ENCODE results near the gene CYP46A1. TPM values are rescaled to one million over a fixed set of nuclear protein-coding genes. Genes with fewer than 3 reads are reported as not detected.
"Not testable (repeated sequence)": the region's sequence is repeated elsewhere in the genome, so short reads cannot be mapped to it uniquely, and the experiment has no call there.

Gene CYP46A1
- total RNA-seq, 3 donors from 2014 or later: 0.08 to 0.32 (median 0.14) TPM

DNA sequence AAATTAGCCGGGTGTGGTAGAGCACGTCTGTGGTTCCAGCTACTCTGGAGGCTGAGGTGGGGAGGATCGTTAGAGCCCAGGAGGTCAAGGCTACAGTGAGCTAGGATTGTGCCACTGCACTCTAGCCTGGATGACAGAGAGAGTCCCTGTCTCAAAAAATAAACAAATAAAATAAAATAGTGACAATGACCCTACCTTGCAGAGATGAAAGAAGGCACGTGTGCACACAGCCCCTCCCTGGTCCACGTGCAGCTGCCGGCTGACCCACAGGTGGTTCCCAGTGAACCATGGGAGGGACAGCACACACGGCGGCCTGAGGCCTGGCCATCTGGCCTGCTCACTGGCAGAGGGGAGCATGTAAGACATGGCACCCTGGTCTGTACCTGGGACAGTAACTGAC is 34.5 kb upstream of the CYP46A1 start:
- Mint-ChIP-seq H3K4me1 (ENCODE audit: low read depth) (no peaks in the 10 kb centered on the region), H3K9me3 (no peaks in the 10 kb centered on the region), H3K27me3 (ENCODE audit: low read depth) (peaks cover 44% of the 10 kb centered on the region), H3K4me3 (no peak overlapping the region), H3K36me3 (ENCODE audit: insufficient read depth) (no peaks in the 10 kb centered on the region)
- DNase-seq (no peak), ATAC-seq (no peak)

DNA sequence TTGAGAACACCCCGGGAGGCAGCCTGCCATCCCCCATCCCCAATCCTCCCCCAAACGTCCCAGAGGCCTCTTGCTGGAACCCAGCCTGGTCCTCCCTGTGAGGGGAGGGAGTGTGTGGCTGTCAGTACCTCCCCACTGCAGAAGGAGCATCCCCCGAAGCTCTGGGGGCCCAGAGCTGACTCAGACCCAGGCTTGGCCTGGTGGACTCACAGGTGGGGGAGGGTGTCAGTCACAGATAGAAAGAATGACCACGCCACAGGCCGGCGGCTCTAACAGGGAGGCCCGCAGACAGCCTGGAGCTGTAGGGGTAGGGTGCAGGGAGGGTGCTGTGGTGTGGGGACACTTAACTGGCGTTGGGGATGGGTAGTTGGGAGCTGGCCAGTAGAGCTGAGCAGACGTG is 33.9 kb upstream of the CYP46A1 start:
- Mint-ChIP-seq H3K27me3 (ENCODE audit: low read depth) (peaks cover 47% of the 10 kb centered on the region), H3K36me3 (ENCODE audit: insufficient read depth) (no peaks in the 10 kb centered on the region)

DNA sequence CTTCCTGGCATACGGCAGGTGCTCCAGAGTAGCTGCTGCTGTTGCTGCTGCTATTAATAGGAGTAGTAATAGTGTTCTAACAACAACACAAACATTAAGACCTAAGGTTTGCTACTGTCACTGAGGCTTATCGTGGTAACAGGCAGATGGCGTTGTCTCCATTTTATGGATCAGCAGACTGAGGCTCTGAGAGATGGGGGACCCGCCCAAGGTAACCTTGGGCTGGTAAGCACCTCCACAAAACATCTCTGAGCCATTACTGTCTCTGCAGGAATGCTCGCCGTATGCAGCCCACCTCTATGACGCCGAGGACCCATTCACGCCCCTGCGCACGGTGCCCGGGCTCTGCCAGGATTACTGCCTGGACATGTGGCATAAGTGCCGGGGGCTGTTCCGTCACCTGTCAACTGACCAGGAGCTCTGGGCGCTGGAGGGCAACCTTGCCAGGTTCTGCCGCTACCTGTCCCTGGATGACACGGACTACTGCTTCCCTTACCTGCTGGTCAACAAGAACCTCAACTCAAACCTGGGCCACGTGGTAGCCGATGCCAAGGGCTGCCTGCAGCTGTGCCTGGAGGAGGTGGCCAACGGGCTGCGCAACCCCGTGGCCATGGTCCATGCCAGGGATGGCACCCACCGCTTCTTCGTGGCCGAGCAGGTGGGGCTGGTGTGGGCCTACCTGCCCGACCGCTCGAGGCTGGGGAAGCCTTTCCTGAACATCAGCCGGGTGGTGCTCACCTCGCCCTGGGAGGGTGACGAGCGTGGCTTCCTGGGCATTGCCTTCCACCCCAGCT is 31.9 kb upstream of the CYP46A1 start:
- Mint-ChIP-seq H3K36me3 (ENCODE audit: insufficient read depth) (no peaks in the 10 kb centered on the region), H3K4me3 (no peak overlapping the region), H3K9me3 (no peaks in the 10 kb centered on the region), H3K4me1 (ENCODE audit: low read depth) (no peaks in the 10 kb centered on the region), H3K27me3 (ENCODE audit: low read depth) (peaks cover 39% of the 10 kb centered on the region)
- ATAC-seq (no peak), DNase-seq (no peak)

More for the DNA sequence above, 33.9 kb upstream of the CYP46A1 start:
- ATAC-seq: no peak
- Mint-ChIP-seq H3K4me1 (ENCODE audit: low read depth) (no peaks in the 10 kb centered on the region), H3K9me3 (no peaks in the 10 kb centered on the region), H3K4me3 (no peak overlapping the region)
- DNase-seq: no peak

DNA sequence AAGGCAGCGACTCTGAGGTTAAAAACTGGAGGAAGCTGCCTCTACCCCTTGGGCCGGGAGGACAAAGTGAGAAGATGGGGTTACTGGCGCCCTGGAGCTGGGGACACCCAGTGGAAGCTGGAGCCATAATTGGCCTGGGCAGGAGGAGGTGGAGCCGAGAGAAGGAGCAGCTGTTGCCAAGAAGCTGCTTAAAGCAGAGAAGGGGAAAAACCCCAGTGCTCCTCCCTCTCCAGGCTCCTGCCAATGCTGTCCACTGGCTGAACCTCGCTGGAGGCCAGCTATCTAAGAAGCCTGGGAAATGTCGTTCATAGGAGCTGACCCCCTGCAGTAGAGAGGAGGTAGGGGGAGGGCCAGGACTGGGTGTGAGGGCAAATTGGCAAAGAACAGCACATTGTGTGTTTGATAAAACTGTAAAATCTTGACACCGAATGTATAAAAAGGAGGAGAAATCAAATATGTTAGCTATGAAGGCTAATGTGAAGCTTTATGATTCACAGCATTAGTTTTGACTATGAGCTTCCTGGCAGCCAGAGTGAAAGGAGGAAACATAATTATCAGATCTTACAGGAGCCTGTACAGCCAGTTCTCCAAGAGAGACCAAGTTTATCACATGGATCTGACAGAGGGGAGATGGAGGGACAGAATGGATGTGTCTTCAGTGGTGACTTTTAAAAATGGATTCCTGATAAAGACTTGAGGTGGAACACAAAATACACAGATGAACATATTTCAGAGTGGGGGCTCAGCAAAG is 29.7 kb upstream of the CYP46A1 start:
- Mint-ChIP-seq H3K27me3 (ENCODE audit: low read depth) (peaks cover 52% of the 10 kb centered on the region), H3K9me3 (no peaks in the 10 kb centered on the region), H3K36me3 (ENCODE audit: insufficient read depth) (no peaks in the 10 kb centered on the region), H3K4me3 (no peak overlapping the region), H3K4me1 (ENCODE audit: low read depth) (no peaks in the 10 kb centered on the region)
- ATAC-seq: no peak
- no peak for DNase-seq

DNA sequence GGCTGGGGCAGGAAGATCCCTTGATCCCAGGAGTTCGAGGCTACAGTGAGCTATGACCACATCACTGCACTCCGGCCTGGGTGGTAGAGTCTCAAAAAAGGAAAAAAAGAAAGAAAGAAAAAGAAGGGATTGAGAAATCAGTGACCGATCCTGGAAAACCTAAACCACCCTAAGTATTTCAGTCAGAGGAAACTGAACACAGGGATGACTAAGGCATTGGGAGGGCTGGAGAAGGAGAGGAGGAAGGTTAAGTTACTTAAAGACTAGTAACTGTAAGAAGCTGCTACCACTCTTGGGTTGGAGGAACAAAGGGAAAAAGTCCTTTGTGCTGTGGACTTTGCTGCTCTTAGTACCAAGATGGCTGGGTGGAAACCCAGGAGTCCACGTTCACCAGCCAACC is 28.6 kb upstream of the CYP46A1 start:
- H3K4me1 Mint-ChIP-seq (ENCODE audit: low read depth): peaks cover 3% of the 10 kb centered on the region
- H3K9me3 Mint-ChIP-seq: no peaks in the 10 kb centered on the region
- no peaks in the 10 kb centered on the region for H3K36me3 Mint-ChIP-seq (ENCODE audit: insufficient read depth)
- peaks cover 55% of the 10 kb centered on the region for H3K27me3 Mint-ChIP-seq (ENCODE audit: low read depth)
- H3K4me3 Mint-ChIP-seq: no peak overlapping the region
- ATAC-seq (no peak), DNase-seq (no peak)

DNA sequence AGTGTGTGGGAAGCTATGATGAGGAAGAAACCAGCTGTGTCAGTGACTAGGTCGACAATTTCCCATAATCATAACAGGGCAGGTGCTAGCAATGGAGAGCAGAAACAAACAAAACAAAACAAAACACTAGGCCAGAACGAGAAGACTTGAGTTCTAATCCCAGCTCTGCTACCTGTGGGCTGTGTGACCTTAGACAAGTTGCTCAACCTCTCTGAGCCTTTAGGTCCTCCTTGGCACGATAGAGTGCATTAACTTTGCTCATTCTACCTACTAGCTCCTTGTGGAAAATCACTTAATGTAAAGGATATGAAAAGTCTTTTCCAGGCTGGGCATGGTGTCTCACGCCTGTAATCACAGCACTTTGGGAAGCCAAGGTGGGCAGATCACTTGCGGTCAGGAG is 27.9 kb upstream of the CYP46A1 start:
- no peak for DNase-seq
- Mint-ChIP-seq H3K4me1 (ENCODE audit: low read depth) (peaks cover 3% of the 10 kb centered on the region), H3K36me3 (ENCODE audit: insufficient read depth) (no peaks in the 10 kb centered on the region), H3K9me3 (no peaks in the 10 kb centered on the region), H3K4me3 (no peak overlapping the region), H3K27me3 (ENCODE audit: low read depth) (peaks cover 55% of the 10 kb centered on the region)
- no peak for ATAC-seq

DNA sequence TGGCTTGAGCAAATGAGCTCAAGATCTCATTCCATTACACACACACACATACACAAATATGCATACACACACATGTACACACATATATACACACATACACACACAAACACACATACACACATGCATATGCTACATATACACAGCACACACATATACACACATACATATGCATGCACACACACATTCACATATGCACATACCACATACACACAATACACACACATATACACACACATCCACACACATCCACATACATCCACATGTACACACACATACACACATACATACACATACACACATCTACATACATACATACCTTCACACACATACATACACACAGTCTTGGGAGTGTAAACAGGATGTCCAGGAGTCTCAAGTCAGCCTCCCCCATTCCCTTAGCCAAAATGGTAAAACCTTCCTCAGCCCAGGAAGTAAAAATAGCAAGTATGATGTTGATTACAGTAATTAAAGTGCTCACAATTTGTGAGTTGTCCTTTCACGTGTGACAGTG is 26.4 kb upstream of the CYP46A1 start:
- Mint-ChIP-seq H3K4me1 (ENCODE audit: low read depth) (peaks cover 3% of the 10 kb centered on the region), H3K27me3 (ENCODE audit: low read depth) (peaks cover 56% of the 10 kb centered on the region), H3K36me3 (ENCODE audit: insufficient read depth) (no peaks in the 10 kb centered on the region), H3K9me3 (no peaks in the 10 kb centered on the region), H3K4me3 (no peak overlapping the region)
- ATAC-seq: no peak
- DNase-seq: no peak

DNA sequence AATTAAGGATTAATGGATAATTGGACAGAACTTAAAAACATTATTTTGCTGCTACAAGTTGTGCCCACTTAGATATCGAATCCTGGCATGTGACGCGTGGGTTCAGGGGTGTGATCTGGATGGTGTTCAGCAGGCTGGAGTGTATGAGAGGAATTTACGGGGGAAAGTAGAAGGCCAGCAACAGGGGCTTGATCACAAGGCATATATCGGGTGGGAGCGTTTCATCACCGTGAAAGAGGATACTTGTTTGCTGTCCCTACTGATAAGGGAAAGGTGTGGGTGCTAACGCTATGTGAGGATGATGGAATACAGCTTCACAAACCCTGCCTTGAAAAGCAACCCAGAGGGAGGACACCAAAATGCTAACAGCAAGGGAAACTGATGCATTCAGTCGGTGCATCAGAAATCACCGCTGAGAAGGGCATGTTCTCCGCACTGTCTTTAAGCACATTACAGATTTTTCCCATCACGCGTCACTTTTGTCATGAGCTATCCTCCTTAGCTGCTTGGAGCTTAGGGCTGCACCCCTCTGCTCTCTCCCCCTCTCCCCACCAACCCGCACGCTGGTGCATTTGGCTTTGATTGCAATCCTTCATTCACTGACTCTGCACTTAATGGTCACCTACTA is 25.8 kb upstream of the CYP46A1 start:
- Mint-ChIP-seq H3K4me1 (ENCODE audit: low read depth) (peaks cover 3% of the 10 kb centered on the region), H3K4me3 (no peak overlapping the region), H3K36me3 (ENCODE audit: insufficient read depth) (no peaks in the 10 kb centered on the region), H3K27me3 (ENCODE audit: low read depth) (peaks cover 61% of the 10 kb centered on the region), H3K9me3 (no peaks in the 10 kb centered on the region)
- ATAC-seq: no peak
- DNase-seq: no peak

DNA sequence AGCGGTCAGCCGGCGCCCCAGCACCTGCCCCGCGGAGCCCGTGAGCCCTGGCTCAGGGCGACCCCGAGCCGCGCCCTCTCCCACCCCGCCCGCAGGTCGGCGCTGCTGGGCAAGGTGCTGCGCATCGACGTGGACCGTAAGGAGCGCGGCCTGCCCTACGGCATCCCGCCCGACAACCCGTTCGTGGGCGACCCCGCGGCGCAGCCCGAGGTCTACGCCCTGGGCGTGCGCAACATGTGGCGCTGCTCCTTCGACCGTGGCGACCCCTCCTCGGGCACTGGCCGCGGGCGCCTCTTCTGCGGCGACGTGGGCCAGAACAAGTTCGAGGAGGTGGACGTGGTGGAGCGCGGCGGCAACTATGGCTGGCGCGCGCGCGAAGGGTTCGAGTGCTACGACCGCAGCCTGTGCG is 24.8 kb upstream of the CYP46A1 start:
- H3K36me3 Mint-ChIP-seq (ENCODE audit: insufficient read depth): no peaks in the 10 kb centered on the region
- H3K9me3 Mint-ChIP-seq: no peaks in the 10 kb centered on the region
- peak; percentile 27 to 46 for ATAC-seq
- H3K4me1 Mint-ChIP-seq (ENCODE audit: low read depth): peaks cover 3% of the 10 kb centered on the region
- DNase-seq: no peak
- no peak overlapping the region for H3K4me3 Mint-ChIP-seq
- peaks cover 57% of the 10 kb centered on the region for H3K27me3 Mint-ChIP-seq (ENCODE audit: low read depth)

DNA sequence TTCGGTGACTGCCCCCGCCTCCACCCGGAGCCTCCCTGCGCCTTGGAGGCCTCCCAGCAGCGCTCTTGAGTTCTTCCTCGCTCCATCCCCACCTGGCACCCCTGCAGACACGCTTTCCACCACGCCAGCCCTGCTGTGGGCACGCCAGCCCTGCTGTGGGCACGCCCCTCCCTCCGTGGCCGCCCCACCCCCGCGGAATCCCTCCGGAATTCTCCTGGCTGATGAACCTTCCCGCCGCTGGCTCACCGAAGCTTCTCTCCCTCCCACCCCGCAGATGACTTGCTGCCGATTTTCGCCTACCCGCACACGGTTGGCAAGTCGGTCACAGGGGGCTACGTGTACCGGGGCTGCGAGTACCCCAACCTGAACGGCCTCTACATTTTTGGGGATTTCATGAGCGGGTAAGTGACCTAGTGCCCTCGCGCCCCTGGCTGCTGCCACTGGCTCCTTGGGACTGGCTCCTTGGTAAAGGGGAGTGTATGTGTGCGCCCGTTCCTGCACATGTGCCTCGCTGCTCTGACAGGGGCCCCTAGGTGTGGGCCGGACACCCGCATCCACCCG is 24.0 kb upstream of the CYP46A1 start:
- peaks cover 51% of the 10 kb centered on the region for H3K27me3 Mint-ChIP-seq (ENCODE audit: low read depth)
- H3K4me1 Mint-ChIP-seq (ENCODE audit: low read depth): peaks cover 3% of the 10 kb centered on the region
- ATAC-seq: no peak
- H3K9me3 Mint-ChIP-seq: no peaks in the 10 kb centered on the region
- DNase-seq: no peak
- no peaks in the 10 kb centered on the region for H3K36me3 Mint-ChIP-seq (ENCODE audit: insufficient read depth)
- no peak overlapping the region for H3K4me3 Mint-ChIP-seq

DNA sequence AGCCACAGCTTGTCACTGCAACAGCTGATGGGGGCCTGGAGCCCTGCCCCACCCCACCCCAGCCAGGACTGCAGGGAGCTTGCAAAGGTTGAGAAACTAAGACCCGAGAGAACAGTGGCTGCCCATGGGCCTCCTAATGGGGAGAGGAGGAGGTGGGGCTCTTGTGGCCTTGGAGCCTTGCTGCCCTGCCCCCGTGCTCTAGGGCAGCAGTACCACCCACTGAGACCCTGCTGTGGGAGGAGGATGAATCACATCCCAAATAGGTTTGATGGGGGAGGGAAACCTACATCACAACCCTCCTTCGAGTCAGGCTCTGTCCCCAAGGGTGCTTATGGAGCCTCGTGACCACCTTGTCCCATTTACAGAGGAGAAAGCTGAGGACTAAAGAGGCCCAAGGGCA is 23.3 kb upstream of the CYP46A1 start:
- DNase-seq: no peak
- Mint-ChIP-seq H3K27me3 (ENCODE audit: low read depth) (peaks cover 50% of the 10 kb centered on the region), H3K4me1 (ENCODE audit: low read depth) (peaks cover 3% of the 10 kb centered on the region)

DNA sequence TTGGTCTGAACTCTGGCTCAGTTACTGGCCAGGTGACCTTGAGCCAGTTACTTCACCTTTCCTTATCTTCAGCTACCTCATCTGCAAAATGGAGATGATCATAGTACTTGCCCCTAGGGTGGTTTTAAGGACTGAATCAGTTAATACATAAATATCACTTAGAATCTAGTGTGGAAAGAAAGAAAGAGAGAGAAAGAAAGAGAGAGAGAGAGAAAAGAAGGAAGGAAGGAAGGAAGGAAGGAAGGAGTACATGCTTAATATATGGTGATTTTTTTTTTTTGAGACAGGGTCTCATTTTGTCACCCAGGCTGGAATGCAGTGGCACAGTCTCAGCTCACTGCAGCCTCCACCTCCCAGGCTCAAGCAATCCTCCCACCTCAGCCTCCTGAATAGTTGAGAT is 22.9 kb upstream of the CYP46A1 start:
- ATAC-seq; DNase-seq; H3K9me3 Mint-ChIP-seq; H3K4me3 Mint-ChIP-seq; H3K4me1 Mint-ChIP-seq (ENCODE audit: low read depth); H3K36me3 Mint-ChIP-seq (ENCODE audit: insufficient read depth): not testable (repeated sequence)
- peaks cover 47% of the 10 kb centered on the region for H3K27me3 Mint-ChIP-seq (ENCODE audit: low read depth)

More for the DNA sequence above, 23.3 kb upstream of the CYP46A1 start:
- Mint-ChIP-seq H3K9me3 (no peaks in the 10 kb centered on the region), H3K4me3 (no peak overlapping the region), H3K36me3 (ENCODE audit: insufficient read depth) (no peaks in the 10 kb centered on the region)
- no peak for ATAC-seq

DNA sequence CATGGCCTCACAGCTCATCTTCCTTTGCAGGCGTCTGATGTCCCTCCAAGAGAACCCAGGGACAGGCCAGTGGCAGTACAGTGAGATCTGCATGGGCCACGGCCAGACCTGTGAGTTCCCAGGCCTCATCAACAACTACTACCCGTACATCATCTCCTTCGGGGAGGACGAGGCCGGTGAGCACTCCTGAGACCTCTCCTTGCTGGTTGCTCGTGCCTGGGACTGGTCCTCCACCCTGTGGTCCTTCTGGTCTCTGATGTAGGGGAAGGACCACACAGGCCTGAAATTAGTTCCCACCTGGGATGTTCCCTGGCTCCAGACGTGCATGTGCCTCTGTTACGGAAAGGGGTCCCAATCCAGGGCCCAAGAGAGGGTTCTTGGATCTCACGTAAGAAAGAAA is 21.3 kb upstream of the CYP46A1 start:
- ATAC-seq (no peak), DNase-seq (no peak)
- Mint-ChIP-seq H3K36me3 (ENCODE audit: insufficient read depth) (no peaks in the 10 kb centered on the region), H3K27me3 (ENCODE audit: low read depth) (peaks cover 38% of the 10 kb centered on the region), H3K4me1 (ENCODE audit: low read depth) (peaks cover 3% of the 10 kb centered on the region), H3K4me3 (no peak overlapping the region), H3K9me3 (no peaks in the 10 kb centered on the region)

DNA sequence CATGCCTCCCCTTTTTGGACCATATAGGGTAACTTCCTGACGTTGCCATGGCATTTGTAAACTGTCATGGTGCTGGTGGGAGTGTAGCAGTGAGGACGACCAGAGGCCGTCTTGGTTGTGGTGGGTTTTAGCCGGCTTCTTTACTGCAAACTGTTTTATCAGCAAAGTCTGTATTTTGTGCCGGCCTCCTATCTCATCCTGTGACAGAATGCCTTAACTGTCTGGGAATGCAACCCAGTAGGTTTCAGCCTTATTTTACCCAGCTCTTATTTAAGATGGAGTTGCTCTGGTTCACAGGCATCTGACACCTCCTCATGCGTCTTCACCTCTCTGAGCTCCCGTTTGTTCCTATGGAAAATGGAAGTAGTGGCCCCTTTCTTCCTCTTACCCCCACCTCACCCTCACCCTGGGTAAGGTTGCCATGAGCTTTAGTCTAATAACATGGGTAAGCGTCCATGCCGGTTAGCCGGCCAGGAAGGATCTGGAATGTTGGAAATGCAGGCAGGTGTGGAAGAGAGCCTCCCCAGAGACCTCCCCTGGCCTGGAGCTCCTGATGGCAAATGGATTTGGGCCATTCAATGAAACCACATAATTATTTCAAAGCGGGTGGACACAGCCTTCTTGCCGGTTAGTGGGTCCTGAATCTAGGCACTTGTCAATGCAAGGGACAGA is 20.6 kb upstream of the CYP46A1 start:
- Mint-ChIP-seq H3K9me3 (no peaks in the 10 kb centered on the region), H3K4me3 (no peak overlapping the region), H3K4me1 (ENCODE audit: low read depth) (peaks cover 3% of the 10 kb centered on the region), H3K36me3 (ENCODE audit: insufficient read depth) (no peaks in the 10 kb centered on the region), H3K27me3 (ENCODE audit: low read depth) (peaks cover 31% of the 10 kb centered on the region)
- no peak for ATAC-seq
- no peak for DNase-seq

Data from activated T-cell treated with anti-CD3 and anti-CD28 coated beads, Interleukin-2, amount 50 U/mL, for 4 hours (primary cell).